Neural cell (in vitro differentiated cells): Measurements from ENCODE around the gene C6orf132.

Experiments
- EP300 ChIP-seq: fragments of 450-650 bp; conservative IDR thresholded peaks from 2 replicates; pipeline ENCODE4 v1.6.1; 2014; ENCODE audit warnings: antibody characterized with exemption, mild to moderate bottlenecking, moderate library complexity; ENCODE audit not compliant: poor library complexity, severe bottlenecking
- EZH2 ChIP-seq: fragments of 200-600, 300-800 bp; shearing (Covaris generic), sonication (generic); IDR thresholded peaks from 2 replicates; pipeline ENCODE4 v1.6.1; 2014; ENCODE audit warnings: antibody characterized with exemption, low read length, borderline replicate concordance, mild to moderate bottlenecking; ENCODE audit not compliant: insufficient read depth, poor library complexity, severe bottlenecking
- POLR2AphosphoS5 ChIP-seq: IDR thresholded peaks from 2 replicates; pipeline ENCODE4 v1.6.1; 2012
- RAD21 ChIP-seq: fragments of 450-650 bp; conservative IDR thresholded peaks from 2 replicates; pipeline ENCODE4 v1.6.1; 2014; ENCODE audit warnings: antibody characterized with exemption, mild to moderate bottlenecking, moderate library complexity
- SMC3 ChIP-seq: fragments of 450-650 bp; conservative IDR thresholded peaks from 2 replicates; pipeline ENCODE4 v1.6.1; 2014; ENCODE audit warnings: antibody characterized with exemption, mild to moderate bottlenecking, moderate library complexity; ENCODE audit not compliant: poor library complexity
- TAF1 ChIP-seq: IDR thresholded peaks from 2 replicates; pipeline ENCODE4 v1.6.1; 2012; ENCODE audit warnings: low read depth
- TF ChIP-seq, protein P1 (sequence below): fragments of 450-650 bp; IDR thresholded peaks from 2 replicates; pipeline ENCODE4 v1.5.1; 2014; ENCODE audit warnings: antibody characterized with exemption, mild to moderate bottlenecking, moderate library complexity; ENCODE audit not compliant: poor library complexity, severe bottlenecking
- TF ChIP-seq, protein P2 (sequence below): IDR thresholded peaks from 2 replicates; pipeline ENCODE4 v1.6.1; 2012; ENCODE audit warnings: borderline replicate concordance

DNA sequence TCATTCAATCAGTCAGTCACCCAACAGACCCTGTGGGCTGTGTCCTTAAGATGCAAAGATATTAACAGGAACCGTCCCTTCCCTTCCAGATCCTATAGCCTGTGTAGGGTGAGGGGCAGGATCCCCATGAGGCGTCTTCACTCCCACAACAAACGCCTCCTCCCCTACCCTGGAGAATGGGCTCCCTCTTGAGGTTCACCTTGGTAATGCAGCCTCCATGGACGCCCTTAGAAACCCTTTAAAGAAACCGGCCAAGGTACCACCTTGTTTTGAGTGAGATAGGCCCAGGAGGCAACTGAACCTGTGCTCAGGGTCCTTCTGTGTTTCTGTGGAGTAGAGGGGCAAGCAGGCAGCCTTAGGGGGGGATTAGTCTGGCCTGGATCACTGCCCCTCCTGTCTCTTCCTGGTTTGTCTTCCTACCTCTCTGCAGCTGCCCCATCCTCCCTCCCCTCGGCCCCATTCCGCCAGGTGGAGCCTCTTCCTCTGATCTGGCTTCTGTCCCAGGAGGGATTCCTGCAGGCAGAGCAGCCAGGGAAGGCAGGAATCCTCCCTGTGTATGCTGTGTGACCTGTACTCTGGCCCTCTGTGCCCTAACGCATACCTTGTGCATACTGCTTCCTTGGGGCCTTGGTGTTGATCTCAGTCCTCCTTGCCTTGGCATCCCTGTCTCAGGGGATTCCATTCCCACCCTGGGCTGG is 24.2 kb upstream of the C6orf132 start:
- TF ChIP-seq, protein P1, sequence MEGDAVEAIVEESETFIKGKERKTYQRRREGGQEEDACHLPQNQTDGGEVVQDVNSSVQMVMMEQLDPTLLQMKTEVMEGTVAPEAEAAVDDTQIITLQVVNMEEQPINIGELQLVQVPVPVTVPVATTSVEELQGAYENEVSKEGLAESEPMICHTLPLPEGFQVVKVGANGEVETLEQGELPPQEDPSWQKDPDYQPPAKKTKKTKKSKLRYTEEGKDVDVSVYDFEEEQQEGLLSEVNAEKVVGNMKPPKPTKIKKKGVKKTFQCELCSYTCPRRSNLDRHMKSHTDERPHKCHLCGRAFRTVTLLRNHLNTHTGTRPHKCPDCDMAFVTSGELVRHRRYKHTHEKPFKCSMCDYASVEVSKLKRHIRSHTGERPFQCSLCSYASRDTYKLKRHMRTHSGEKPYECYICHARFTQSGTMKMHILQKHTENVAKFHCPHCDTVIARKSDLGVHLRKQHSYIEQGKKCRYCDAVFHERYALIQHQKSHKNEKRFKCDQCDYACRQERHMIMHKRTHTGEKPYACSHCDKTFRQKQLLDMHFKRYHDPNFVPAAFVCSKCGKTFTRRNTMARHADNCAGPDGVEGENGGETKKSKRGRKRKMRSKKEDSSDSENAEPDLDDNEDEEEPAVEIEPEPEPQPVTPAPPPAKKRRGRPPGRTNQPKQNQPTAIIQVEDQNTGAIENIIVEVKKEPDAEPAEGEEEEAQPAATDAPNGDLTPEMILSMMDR: peak; percentile 80
- TF ChIP-seq TAF1 (no peak), EP300 (no peak), SMC3 (peak; percentile 66), EZH2 (no peak), RAD21 (peak; percentile 75), POLR2AphosphoS5 (no peak)
- TF ChIP-seq, protein P2, sequence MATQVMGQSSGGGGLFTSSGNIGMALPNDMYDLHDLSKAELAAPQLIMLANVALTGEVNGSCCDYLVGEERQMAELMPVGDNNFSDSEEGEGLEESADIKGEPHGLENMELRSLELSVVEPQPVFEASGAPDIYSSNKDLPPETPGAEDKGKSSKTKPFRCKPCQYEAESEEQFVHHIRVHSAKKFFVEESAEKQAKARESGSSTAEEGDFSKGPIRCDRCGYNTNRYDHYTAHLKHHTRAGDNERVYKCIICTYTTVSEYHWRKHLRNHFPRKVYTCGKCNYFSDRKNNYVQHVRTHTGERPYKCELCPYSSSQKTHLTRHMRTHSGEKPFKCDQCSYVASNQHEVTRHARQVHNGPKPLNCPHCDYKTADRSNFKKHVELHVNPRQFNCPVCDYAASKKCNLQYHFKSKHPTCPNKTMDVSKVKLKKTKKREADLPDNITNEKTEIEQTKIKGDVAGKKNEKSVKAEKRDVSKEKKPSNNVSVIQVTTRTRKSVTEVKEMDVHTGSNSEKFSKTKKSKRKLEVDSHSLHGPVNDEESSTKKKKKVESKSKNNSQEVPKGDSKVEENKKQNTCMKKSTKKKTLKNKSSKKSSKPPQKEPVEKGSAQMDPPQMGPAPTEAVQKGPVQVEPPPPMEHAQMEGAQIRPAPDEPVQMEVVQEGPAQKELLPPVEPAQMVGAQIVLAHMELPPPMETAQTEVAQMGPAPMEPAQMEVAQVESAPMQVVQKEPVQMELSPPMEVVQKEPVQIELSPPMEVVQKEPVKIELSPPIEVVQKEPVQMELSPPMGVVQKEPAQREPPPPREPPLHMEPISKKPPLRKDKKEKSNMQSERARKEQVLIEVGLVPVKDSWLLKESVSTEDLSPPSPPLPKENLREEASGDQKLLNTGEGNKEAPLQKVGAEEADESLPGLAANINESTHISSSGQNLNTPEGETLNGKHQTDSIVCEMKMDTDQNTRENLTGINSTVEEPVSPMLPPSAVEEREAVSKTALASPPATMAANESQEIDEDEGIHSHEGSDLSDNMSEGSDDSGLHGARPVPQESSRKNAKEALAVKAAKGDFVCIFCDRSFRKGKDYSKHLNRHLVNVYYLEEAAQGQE: no peak
